Mesenchymal stem cell (in vitro differentiated cells and primary cell): ENCODE data around the gene GRM7.
A peak's percentile ranks its signal among the peaks of the same experiment; 100 is the strongest.

Experiments
- DNase-seq: peaks from one replicate; pipeline ENCODE4 v3.0.0-alpha.2; 2013
- H2AFZ ChIP-seq: one replicate; pipeline ENCODE4 v1.6.1; 2013; ENCODE audit warnings: low read depth, mild to moderate bottlenecking, control low read depth, inconsistent platforms, low read length, moderate library complexity
- H2AK5ac ChIP-seq: 2 replicates; pipeline ENCODE4 v1.6.1; 2013; ENCODE audit warnings: low read length, moderate library complexity, mild to moderate bottlenecking, inconsistent platforms; ENCODE audit not compliant: severe bottlenecking
- H2BK120ac ChIP-seq: one replicate; pipeline ENCODE4 v1.6.1; 2013; ENCODE audit warnings: low read depth, mild to moderate bottlenecking, inconsistent platforms, low read length, moderate library complexity
- H2BK12ac ChIP-seq, 2 experiments: one replicate each; pipeline ENCODE4 v1.6.1; 2013; ENCODE audit warnings: inconsistent platforms in 2 of 2, low read length in 2 of 2, mild to moderate bottlenecking in 2 of 2, moderate library complexity in 2 of 2, control low read depth in 1 of 2
- H2BK15ac ChIP-seq: one replicate; pipeline ENCODE4 v1.6.1; 2013; ENCODE audit warnings: mild to moderate bottlenecking, low read depth, inconsistent platforms; ENCODE audit not compliant: poor library complexity, severe bottlenecking
- H2BK5ac ChIP-seq: 2 replicates; pipeline ENCODE4 v1.6.1; 2013; ENCODE audit warnings: low read depth, mild to moderate bottlenecking, low read length, control low read depth, inconsistent platforms; ENCODE audit not compliant: poor library complexity, severe bottlenecking
- H3K14ac ChIP-seq, 2 experiments: one replicate each; pipeline ENCODE4 v1.6.1; 2013; ENCODE audit warnings: inconsistent platforms in 2 of 2, low read length in 2 of 2, control low read depth in 1 of 2, mild to moderate bottlenecking in 1 of 2, moderate library complexity in 1 of 2
- H3K18ac ChIP-seq, 2 experiments: one replicate each; pipeline ENCODE4 v1.6.1; 2013; ENCODE audit warnings: inconsistent platforms in 2 of 2, low read length in 2 of 2, control low read depth in 1 of 2, low read depth in 1 of 2, mild to moderate bottlenecking in 1 of 2
- H3K23ac ChIP-seq, 2 experiments: one replicate each; pipeline ENCODE4 v1.6.1; 2013; ENCODE audit warnings: inconsistent platforms in 2 of 2, low read length in 2 of 2, mild to moderate bottlenecking in 2 of 2, moderate library complexity in 2 of 2, control low read depth in 1 of 2
- H3K27ac ChIP-seq: 2 replicates; pipeline ENCODE4 v1.5.1; 2013; ENCODE audit warnings: mild to moderate bottlenecking, moderate library complexity, low read length, control low read depth, inconsistent platforms; ENCODE audit not compliant: poor library complexity, severe bottlenecking
- H3K27me3 ChIP-seq, 2 experiments: 2 replicates each; pipeline versions ENCODE4 v1.6.1 to v1.7.0; 2013; ENCODE audit warnings: low read length in 2 of 2, mild to moderate bottlenecking in 2 of 2, moderate library complexity in 2 of 2, control low read depth in 1 of 2, inconsistent platforms in 1 of 2; ENCODE audit not compliant: control insufficient read depth in 1 of 2, insufficient read depth in 1 of 2
- H3K36me3 ChIP-seq, 2 experiments: 2 replicates each; pipeline versions ENCODE4 v1.6.1 to v1.7.0; 2013; ENCODE audit warnings: low read length in 2 of 2, control low read depth in 1 of 2, inconsistent platforms in 1 of 2, low read depth in 1 of 2, mild to moderate bottlenecking in 1 of 2; ENCODE audit not compliant: insufficient read depth in 2 of 2, control insufficient read depth in 1 of 2
- H3K4ac ChIP-seq, 2 experiments: one replicate each; pipeline ENCODE4 v1.6.1; 2013; ENCODE audit warnings: inconsistent platforms in 2 of 2, low read length in 2 of 2, mild to moderate bottlenecking in 2 of 2, moderate library complexity in 2 of 2, control low read depth in 1 of 2, low read depth in 1 of 2
- H3K4me1 ChIP-seq: 2 replicates; pipeline ENCODE4 v1.6.1; 2013; ENCODE audit warnings: low read depth, low read length, control low read depth; ENCODE audit not compliant: control insufficient read depth, insufficient read depth
- H3K4me2 ChIP-seq: 2 replicates; pipeline ENCODE4 v1.6.1; 2013; ENCODE audit warnings: low read length, mild to moderate bottlenecking, inconsistent platforms; ENCODE audit not compliant: poor library complexity, severe bottlenecking
- H3K4me3 ChIP-seq, 2 experiments: 2 replicates each; pipeline versions ENCODE4 v1.5.1 to v1.7.0; 2013; ENCODE audit warnings: low read length in 2 of 2, mild to moderate bottlenecking in 2 of 2, control low read depth in 1 of 2, low read depth in 1 of 2; ENCODE audit not compliant: insufficient read depth in 1 of 2
- H3K79me1 ChIP-seq: replicated peaks from 2 replicates; pipeline ENCODE4 v1.6.1; 2013; ENCODE audit warnings: mild to moderate bottlenecking, control low read depth, low read length, inconsistent platforms; ENCODE audit not compliant: poor library complexity, severe bottlenecking
- H3K9ac ChIP-seq: 2 replicates; pipeline ENCODE4 v1.7.0; 2013; ENCODE audit warnings: mild to moderate bottlenecking, low read length, moderate library complexity
- H3K9me3 ChIP-seq: 2 replicates; pipeline ENCODE4 v1.7.0; 2013; ENCODE audit warnings: mild to moderate bottlenecking, low read length; ENCODE audit not compliant: control insufficient read depth
- H4K8ac ChIP-seq: one replicate; pipeline ENCODE4 v1.6.1; 2013; ENCODE audit warnings: inconsistent platforms, mild to moderate bottlenecking, low read length, moderate library complexity
- H4K91ac ChIP-seq: one replicate; pipeline ENCODE4 v1.6.1; 2013; ENCODE audit warnings: mild to moderate bottlenecking, low read length, inconsistent platforms
- whole genome bisulfite sequencing: methylation state at CpG from one replicate; pipeline ENCODE4 v1.1.7; 2013; ENCODE audit warnings: mixed read lengths; 5-methylcytosine and 5-hydroxymethylcytosine counted together

GRM7 gene

DNA sequence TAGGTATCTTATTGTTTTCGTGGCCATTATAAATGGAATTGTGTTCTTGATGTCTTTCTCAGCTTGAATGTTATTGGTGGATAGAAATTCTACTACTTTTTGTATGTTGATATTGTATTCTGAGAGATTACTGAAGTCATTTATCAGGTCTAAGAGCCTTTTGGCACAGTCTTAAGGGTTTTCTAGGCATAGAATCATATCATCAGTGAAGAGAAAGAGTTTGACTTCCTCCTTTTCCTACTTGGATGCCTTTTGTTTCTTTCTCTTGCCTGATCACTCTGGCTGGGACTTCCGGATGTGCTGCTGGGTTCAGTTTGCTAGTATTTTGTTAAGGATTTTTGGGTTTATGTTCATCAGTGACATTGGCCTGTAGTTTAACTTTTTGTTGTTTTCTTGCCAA lies 527.1 kb downstream of the GRM7 start:
- no peak overlapping the region for H3K23ac ChIP-seq
- H3K4me2 ChIP-seq: no peak overlapping the region
- H3K27me3 ChIP-seq: no peaks in the 10 kb centered on the region
- no peak overlapping the region for H2BK12ac ChIP-seq
- no peak overlapping the region for H4K91ac ChIP-seq
- no peak overlapping the region for H3K14ac ChIP-seq
- no peak overlapping the region for H4K8ac ChIP-seq
- WGBS: 87% methylated on average over 2 of the region's 2 CpGs
- no peak overlapping the region for H2BK15ac ChIP-seq
- no peaks in the 10 kb centered on the region for H3K9me3 ChIP-seq
- H3K4me1 ChIP-seq: no peaks in the 10 kb centered on the region
- H2AFZ ChIP-seq: no peak overlapping the region
- no peak overlapping the region for H2BK120ac ChIP-seq
- no peak overlapping the region for H3K27ac ChIP-seq
- no peak overlapping the region for H3K4ac ChIP-seq
- H3K18ac ChIP-seq: no peak overlapping the region
- no peak overlapping the region for H2BK5ac ChIP-seq
- DNase-seq: no peak
- H2AK5ac ChIP-seq: no peak overlapping the region
- no peak overlapping the region for H3K4me3 ChIP-seq
- no peaks in the 10 kb centered on the region for H3K36me3 ChIP-seq
- H3K79me1 ChIP-seq: no peaks in the 10 kb centered on the region
- H3K9ac ChIP-seq: no peak overlapping the region

- no peak overlapping the region for H2BK15ac ChIP-seq
- no peak overlapping the region for H3K18ac ChIP-seq
- no peak overlapping the region for H2BK12ac ChIP-seq
- H3K36me3 ChIP-seq: no peaks in the 10 kb centered on the region
- H3K9me3 ChIP-seq: no peaks in the 10 kb centered on the region
- H2AK5ac ChIP-seq: peak overlapping the region; percentile 40
- H3K4me3 ChIP-seq: no peak overlapping the region
- WGBS: 80% methylated on average over 1 of the region's 1 CpG
- H3K27me3 ChIP-seq: no peaks in the 10 kb centered on the region
- no peaks in the 10 kb centered on the region for H3K4me1 ChIP-seq
- no peak overlapping the region for H3K14ac ChIP-seq
- H2BK120ac ChIP-seq: no peak overlapping the region
- H3K79me1 ChIP-seq: no peaks in the 10 kb centered on the region
- no peak overlapping the region for H4K91ac ChIP-seq
- no peak overlapping the region for H3K23ac ChIP-seq
- no peak overlapping the region for H3K9ac ChIP-seq
- no peak overlapping the region for H2BK5ac ChIP-seq
- no peak overlapping the region for H2AFZ ChIP-seq
- H3K27ac ChIP-seq: no peak overlapping the region
- no peak for DNase-seq
- no peak overlapping the region for H3K4ac ChIP-seq
- H3K4me2 ChIP-seq: no peak overlapping the region
- no peak overlapping the region for H4K8ac ChIP-seq
Measured at GRCh38 chr3:7392206-7392605, 531.3 kb downstream of the GRM7 start.

- Histone ChIP-seq H3K4me2 (no peak overlapping the region), H2BK12ac (no peak overlapping the region), H3K36me3 (no peaks in the 10 kb centered on the region), H3K4me3 (no peak overlapping the region), H2BK120ac (no peak overlapping the region), H4K8ac (no peak overlapping the region), H3K9me3 (no peaks in the 10 kb centered on the region), H3K4ac (no peak overlapping the region), H2AFZ (no peak overlapping the region), H3K4me1 (no peaks in the 10 kb centered on the region), H2BK5ac (no peak overlapping the region), H3K18ac (no peak overlapping the region), H3K27me3 (no peaks in the 10 kb centered on the region), H3K27ac (no peak overlapping the region), H3K14ac (no peak overlapping the region), H4K91ac (no peak overlapping the region), H3K23ac (no peak overlapping the region), H2AK5ac (no peak overlapping the region), H3K9ac (no peak overlapping the region), H3K79me1 (no peaks in the 10 kb centered on the region), H2BK15ac (no peak overlapping the region)
- WGBS: 89% methylated on average over 5 of the region's 6 CpGs
- DNase-seq: no peak
Measured at GRCh38 chr3:7393944-7394605, 533.2 kb downstream of the GRM7 start.

DNA sequence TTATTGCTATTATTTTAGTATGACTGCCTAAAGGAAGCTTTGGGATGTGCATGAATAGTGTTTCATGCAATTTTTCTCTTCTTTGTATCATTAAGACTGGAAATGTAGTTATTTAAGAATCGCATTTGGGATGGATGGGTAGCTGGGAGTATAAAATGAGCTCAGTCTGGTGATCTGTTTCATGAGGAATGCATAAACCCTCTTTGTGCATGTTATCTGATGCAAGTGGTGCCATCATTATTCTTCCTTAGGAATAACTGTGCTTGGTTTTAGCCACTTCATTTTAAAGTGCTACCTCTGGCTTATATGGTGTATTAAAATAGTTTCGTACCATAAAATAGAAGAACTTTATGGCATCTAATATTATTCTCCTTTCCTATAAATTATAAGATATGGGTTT lies 535.6 kb downstream of the GRM7 start:
- Histone ChIP-seq H2BK12ac (no peak overlapping the region), H3K27ac (no peak overlapping the region), H3K79me1 (no peaks in the 10 kb centered on the region), H3K4me3 (no peak overlapping the region), H3K4ac (no peak overlapping the region), H3K4me1 (no peaks in the 10 kb centered on the region), H2BK5ac (no peak overlapping the region), H2AFZ (no peak overlapping the region), H3K36me3 (no peaks in the 10 kb centered on the region), H4K8ac (no peak overlapping the region), H3K23ac (no peak overlapping the region), H4K91ac (no peak overlapping the region), H2AK5ac (no peak overlapping the region), H3K9ac (no peak overlapping the region), H3K14ac (no peak overlapping the region), H3K27me3 (no peaks in the 10 kb centered on the region), H3K18ac (no peak overlapping the region), H2BK120ac (no peak overlapping the region), H2BK15ac (no peak overlapping the region), H3K9me3 (no peaks in the 10 kb centered on the region), H3K4me2 (no peak overlapping the region)
- WGBS: 67% methylated on average over 1 of the region's 2 CpGs
- DNase-seq: no peak
